Measurements from ENCODE around the gene FUOM. TPM values are rescaled to one million over a fixed set of nuclear protein-coding genes. Genes with fewer than 3 reads are reported as not detected.

The FUOM gene, protein sequence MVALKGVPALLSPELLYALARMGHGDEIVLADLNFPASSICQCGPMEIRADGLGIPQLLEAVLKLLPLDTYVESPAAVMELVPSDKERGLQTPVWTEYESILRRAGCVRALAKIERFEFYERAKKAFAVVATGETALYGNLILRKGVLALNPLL
- total RNA-seq (2012; rRNA removed) (26.3 and 28.1 TPM in 2 replicates), polyA plus RNA-seq (2012; rRNA removed) (52.8 and 71.2 TPM in 2 replicates), Bru-seq, nascent RNA (percentile 42 among the genes with signal in this experiment), BruChase-seq, experiment 1, labeled RNA remaining after a 6-hour chase (percentile 43 among the genes with signal in this experiment), BruChase-seq, experiment 2, labeled RNA remaining after a 2-hour chase (percentile 46 among the genes with signal in this experiment)
- 53.8 and 71.8 TPM in 2 replicates for polyA plus RNA-seq (2012; cell fraction: cytosol; rRNA removed)
- polyA plus RNA-seq (2012; cell fraction: nucleus; rRNA removed; ENCODE audit: low replicate concordance), result 25.8 and 31.8 TPM in 2 replicates
- long read RNA-seq, partial matches to known transcripts, result 1 of 7 reads
- long read RNA-seq, other reads (novel, unspliced or antisense), result 2 of 7 reads

GRCh38 chr10:133357285-133358161 is at the start of gene FUOM:
Gene FUOM (minus strand): TSS chr10:133358019. CDS start chr10:133358007, 12 bp downstream.
- peak; percentile 85 for ATAC-seq (ENCODE audit: low read depth)
- 0% methylated on average over 11 of the region's 83 CpGs; no CpG with 5 or more reads in 1 of the 2 experiments for WGBS, 2 experiments (ENCODE audit: extremely low coverage in 2 of 2, insufficient read length in 1 of 2)
- Histone ChIP-seq H3K27ac (ENCODE audit: insufficient read depth, low read length) (no peak within 1 kb of the TSS; the same call in 1 of the 2 replicates), H2AK9ac (replicated peaks; ENCODE audit: low read depth, low read length, poor library complexity) (peak within 1 kb of the TSS; percentile 94), H3K18ac (ENCODE audit: low read depth, low read length) (no peak within 1 kb of the TSS), H3K23ac (ENCODE audit: low read depth, low read length) (0 out of 2 replicates have a peak within 1 kb of the TSS, but pooled peaks have one; percentile 31), H2BK15ac (ENCODE audit: low read depth, low read length) (no peak within 1 kb of the TSS), H3K27me3 (ENCODE audit: control insufficient read depth, insufficient read depth, low read length) (no peaks in the 10 kb centered on the region), H4K8ac (ENCODE audit: low read depth in 2 of 2, low read length in 2 of 2) (peak within 1 kb of the TSS in 1 of 2 experiments; percentile 63; a peak in 2 of 4 replicates), H3K9me3 (ENCODE audit: control insufficient read depth, insufficient read depth, low read length) (no peaks in the 10 kb centered on the region), H3K36me3 (ENCODE audit: control insufficient read depth, insufficient read depth, low read length) (peaks cover 14% of the 10 kb centered on the region), H3K79me1 (ENCODE audit: low read depth in 1 of 2, low read length in 2 of 2) (peaks cover 8 to 13% of the 10 kb centered on the region in 2 experiments; a peak in 2 of 4 replicates), H3K4me3 (ENCODE audit: insufficient read depth, low read depth, low read length) (peak within 1 kb of the TSS; percentile 78), H3K9me1 (ENCODE audit: insufficient read depth, low read length) (no peaks in the 10 kb centered on the region), H3K14ac (replicated peaks; ENCODE audit: low read depth, low read length) (peak within 1 kb of the TSS; percentile 71; the same call in 1 of the 2 replicates), H4K5ac (ENCODE audit: low read depth, low read length) (no peak within 1 kb of the TSS; the same call in 1 of the 2 replicates), H3K4me1 (ENCODE audit: control insufficient read depth, insufficient read depth, low read length) (peaks cover 6% of the 10 kb centered on the region; the same call in 1 of the 2 replicates), H4K20me1 (ENCODE audit: insufficient read depth, low read length) (no peaks in the 10 kb centered on the region; the same call in 1 of the 2 replicates), H3K4ac (ENCODE audit: low read depth, low read length) (peak within 1 kb of the TSS; percentile 75; the same call in 1 of the 2 replicates), H2BK5ac (ENCODE audit: low read depth, low read length, poor library complexity, severe bottlenecking) (no peak within 1 kb of the TSS), H4K91ac (ENCODE audit: insufficient read depth, low read depth, low read length) (no peak within 1 kb of the TSS), H3K4me2 (ENCODE audit: low read depth, low read length) (peak within 1 kb of the TSS; percentile 62), H2BK120ac (ENCODE audit: low read depth, low read length) (0 out of 2 replicates have a peak within 1 kb of the TSS, but pooled peaks have one; percentile 48), H2BK20ac (ENCODE audit: low read depth, low read length) (no peak within 1 kb of the TSS), H3K56ac (ENCODE audit: extremely low read depth, insufficient read depth, low read length) (no peak within 1 kb of the TSS), H3K9ac (ENCODE audit: low read depth, low read length) (peak within 1 kb of the TSS; percentile 28; the same call in 1 of the 2 replicates), H2AFZ (replicated peaks; ENCODE audit: low read length, poor library complexity) (peak within 1 kb of the TSS; percentile 92), H2AK5ac (ENCODE audit: low read depth, low read length) (peak within 1 kb of the TSS; percentile 59; the same call in 1 of the 2 replicates)
- CTCF ChIA-PET, result no interaction called here
- POLR2A ChIA-PET (ENCODE audit: unreplicated experiment), result no interaction called here
- in situ Hi-C loops (cut with MboI; ENCODE audit: low sequenced_read_pairs) (no loop called here), intact Hi-C loops (cut with micrococcal nuclease) (no loop called here), dilution Hi-C loops (cut with HindIII; ENCODE audit: low sequenced_read_pairs, unreplicated experiment) (no loop called here)
- BruUV-seq (replicated peaks), result no TSS peak
- DNase-seq, result peak; percentile 29
- TF ChIP-seq POLR2A (IDR thresholded peaks at IDR 0.05; ENCODE audit: low read depth, low read length), result no peak
- TF ChIP-seq ELK1 (IDR thresholded peaks at IDR 0.05; ENCODE audit: borderline replicate concordance, low read depth, low read length), result no peak
- no peak for TF ChIP-seq MAFK (IDR thresholded peaks at IDR 0.05; ENCODE audit: low read depth, low read length)
- 0 out of 2 replicates have a peak, but pooled peaks have one; percentile 18 for TF ChIP-seq MAZ (IDR thresholded peaks at IDR 0.05; ENCODE audit: borderline replicate concordance, low read depth, low read length)
- TF ChIP-seq, protein P1, sequence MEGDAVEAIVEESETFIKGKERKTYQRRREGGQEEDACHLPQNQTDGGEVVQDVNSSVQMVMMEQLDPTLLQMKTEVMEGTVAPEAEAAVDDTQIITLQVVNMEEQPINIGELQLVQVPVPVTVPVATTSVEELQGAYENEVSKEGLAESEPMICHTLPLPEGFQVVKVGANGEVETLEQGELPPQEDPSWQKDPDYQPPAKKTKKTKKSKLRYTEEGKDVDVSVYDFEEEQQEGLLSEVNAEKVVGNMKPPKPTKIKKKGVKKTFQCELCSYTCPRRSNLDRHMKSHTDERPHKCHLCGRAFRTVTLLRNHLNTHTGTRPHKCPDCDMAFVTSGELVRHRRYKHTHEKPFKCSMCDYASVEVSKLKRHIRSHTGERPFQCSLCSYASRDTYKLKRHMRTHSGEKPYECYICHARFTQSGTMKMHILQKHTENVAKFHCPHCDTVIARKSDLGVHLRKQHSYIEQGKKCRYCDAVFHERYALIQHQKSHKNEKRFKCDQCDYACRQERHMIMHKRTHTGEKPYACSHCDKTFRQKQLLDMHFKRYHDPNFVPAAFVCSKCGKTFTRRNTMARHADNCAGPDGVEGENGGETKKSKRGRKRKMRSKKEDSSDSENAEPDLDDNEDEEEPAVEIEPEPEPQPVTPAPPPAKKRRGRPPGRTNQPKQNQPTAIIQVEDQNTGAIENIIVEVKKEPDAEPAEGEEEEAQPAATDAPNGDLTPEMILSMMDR (conservative IDR thresholded peaks at IDR 0.05; ENCODE audit: low read depth, low read length), result no peak
- no peak for TF ChIP-seq MXI1 (IDR thresholded peaks at IDR 0.05; ENCODE audit: borderline replicate concordance, low read depth, low read length)
- TF ChIP-seq, protein P2, sequence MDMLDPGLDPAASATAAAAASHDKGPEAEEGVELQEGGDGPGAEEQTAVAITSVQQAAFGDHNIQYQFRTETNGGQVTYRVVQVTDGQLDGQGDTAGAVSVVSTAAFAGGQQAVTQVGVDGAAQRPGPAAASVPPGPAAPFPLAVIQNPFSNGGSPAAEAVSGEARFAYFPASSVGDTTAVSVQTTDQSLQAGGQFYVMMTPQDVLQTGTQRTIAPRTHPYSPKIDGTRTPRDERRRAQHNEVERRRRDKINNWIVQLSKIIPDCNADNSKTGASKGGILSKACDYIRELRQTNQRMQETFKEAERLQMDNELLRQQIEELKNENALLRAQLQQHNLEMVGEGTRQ (IDR thresholded peaks at IDR 0.05; ENCODE audit: low read depth, low read length), result no peak
- TF ChIP-seq RAD21 (IDR thresholded peaks at IDR 0.05; ENCODE audit: low read length), result no peak
